ENCODE results near the gene PI4KB. TPM values are rescaled to one million over a fixed set of nuclear protein-coding genes. Genes with fewer than 3 reads are reported as not detected.

The PI4KB gene
- total and polyA plus RNA-seq, 2 of the 13 experiments (the other 11 are each of a cell fraction or from before 2014, with no cell fraction given): 19.5 to 29.3 TPM

DNA sequence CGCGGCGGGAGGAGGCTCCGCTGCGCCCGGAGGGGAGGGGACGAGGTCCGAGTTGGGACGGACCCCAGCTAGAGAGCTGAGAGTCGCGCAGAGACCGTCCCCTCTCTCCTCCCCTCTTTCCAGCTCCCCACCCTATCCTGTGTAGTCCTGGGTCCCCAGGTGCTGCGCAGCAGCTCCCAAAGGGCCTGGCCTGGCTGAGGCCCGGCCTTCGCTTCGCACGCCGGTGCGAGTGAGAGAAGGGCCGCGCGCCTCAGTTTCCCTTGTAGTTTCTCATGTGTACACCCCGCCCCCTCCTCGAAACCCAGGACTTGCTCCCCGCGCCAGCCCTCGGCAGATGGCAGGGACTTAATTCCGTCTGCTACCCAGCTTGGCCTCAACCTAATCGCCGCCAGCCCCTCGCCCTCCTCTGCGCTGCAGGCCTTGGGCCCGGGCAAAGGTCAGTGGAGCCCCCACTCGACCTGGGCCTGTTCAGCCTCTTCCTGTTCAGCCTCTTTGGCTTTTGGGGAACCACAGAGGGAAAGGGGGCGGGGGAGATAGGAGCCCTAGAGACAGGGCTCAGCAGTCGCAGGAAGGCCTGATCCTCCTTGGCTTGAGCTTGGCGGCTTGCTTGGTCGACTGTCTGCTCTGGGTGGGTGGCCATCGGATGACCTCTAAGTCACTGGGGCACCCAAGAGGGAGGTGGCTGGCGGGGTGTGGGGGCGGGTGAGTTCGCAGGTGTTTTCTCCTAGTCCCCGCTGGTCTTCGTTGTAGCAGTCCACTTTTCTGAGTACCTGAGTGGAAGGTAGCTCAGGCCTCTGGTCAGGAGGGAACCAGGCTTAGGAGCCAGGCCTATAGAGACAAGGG, 44.1 kb downstream of the PI4KB start (continued):
- TF ChIP-seq, protein P1, sequence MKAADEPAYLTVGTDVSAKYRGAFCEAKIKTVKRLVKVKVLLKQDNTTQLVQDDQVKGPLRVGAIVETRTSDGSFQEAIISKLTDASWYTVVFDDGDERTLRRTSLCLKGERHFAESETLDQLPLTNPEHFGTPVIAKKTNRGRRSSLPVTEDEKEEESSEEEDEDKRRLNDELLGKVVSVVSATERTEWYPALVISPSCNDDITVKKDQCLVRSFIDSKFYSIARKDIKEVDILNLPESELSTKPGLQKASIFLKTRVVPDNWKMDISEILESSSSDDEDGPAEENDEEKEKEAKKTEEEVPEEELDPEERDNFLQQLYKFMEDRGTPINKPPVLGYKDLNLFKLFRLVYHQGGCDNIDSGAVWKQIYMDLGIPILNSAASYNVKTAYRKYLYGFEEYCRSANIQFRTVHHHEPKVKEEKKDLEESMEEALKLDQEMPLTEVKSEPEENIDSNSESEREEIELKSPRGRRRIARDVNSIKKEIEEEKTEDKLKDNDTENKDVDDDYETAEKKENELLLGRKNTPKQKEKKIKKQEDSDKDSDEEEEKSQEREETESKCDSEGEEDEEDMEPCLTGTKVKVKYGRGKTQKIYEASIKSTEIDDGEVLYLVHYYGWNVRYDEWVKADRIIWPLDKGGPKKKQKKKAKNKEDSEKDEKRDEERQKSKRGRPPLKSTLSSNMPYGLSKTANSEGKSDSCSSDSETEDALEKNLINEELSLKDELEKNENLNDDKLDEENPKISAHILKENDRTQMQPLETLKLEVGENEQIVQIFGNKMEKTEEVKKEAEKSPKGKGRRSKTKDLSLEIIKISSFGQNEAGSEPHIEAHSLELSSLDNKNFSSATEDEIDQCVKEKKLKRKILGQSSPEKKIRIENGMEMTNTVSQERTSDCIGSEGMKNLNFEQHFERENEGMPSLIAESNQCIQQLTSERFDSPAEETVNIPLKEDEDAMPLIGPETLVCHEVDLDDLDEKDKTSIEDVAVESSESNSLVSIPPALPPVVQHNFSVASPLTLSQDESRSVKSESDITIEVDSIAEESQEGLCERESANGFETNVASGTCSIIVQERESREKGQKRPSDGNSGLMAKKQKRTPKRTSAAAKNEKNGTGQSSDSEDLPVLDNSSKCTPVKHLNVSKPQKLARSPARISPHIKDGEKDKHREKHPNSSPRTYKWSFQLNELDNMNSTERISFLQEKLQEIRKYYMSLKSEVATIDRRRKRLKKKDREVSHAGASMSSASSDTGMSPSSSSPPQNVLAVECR (CRISPR knock-in tag; IDR thresholded peaks at IDR 0.05; ENCODE audit: borderline replicate concordance): no peak
- TF ChIP-seq, protein P2, sequence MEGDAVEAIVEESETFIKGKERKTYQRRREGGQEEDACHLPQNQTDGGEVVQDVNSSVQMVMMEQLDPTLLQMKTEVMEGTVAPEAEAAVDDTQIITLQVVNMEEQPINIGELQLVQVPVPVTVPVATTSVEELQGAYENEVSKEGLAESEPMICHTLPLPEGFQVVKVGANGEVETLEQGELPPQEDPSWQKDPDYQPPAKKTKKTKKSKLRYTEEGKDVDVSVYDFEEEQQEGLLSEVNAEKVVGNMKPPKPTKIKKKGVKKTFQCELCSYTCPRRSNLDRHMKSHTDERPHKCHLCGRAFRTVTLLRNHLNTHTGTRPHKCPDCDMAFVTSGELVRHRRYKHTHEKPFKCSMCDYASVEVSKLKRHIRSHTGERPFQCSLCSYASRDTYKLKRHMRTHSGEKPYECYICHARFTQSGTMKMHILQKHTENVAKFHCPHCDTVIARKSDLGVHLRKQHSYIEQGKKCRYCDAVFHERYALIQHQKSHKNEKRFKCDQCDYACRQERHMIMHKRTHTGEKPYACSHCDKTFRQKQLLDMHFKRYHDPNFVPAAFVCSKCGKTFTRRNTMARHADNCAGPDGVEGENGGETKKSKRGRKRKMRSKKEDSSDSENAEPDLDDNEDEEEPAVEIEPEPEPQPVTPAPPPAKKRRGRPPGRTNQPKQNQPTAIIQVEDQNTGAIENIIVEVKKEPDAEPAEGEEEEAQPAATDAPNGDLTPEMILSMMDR (CRISPR knock-in tag; IDR thresholded peaks at IDR 0.05): peak; percentile 17; the same call in 1 of the 2 replicates
- TF ChIP-seq, protein P3, sequence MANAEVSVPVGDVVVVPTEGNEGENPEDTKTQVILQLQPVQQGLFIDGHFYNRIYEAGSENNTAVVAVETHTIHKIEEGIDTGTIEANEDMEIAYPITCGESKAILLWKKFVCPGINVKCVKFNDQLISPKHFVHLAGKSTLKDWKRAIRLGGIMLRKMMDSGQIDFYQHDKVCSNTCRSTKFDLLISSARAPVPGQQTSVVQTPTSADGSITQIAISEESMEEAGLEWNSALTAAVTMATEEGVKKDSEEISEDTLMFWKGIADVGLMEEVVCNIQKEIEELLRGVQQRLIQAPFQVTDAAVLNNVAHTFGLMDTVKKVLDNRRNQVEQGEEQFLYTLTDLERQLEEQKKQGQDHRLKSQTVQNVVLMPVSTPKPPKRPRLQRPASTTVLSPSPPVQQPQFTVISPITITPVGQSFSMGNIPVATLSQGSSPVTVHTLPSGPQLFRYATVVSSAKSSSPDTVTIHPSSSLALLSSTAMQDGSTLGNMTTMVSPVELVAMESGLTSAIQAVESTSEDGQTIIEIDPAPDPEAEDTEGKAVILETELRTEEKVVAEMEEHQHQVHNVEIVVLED (CRISPR knock-in tag; IDR thresholded peaks at IDR 0.05; ENCODE audit: borderline replicate concordance): no peak
- TF ChIP-seq FOXC1 (CRISPR knock-in tag; IDR thresholded peaks at IDR 0.05; ENCODE audit: borderline replicate concordance): no peak
- no peak for TF ChIP-seq ZNF44 (CRISPR knock-in tag; IDR thresholded peaks at IDR 0.05)
- no peak for TF ChIP-seq ZNF317 (CRISPR knock-in tag; IDR thresholded peaks at IDR 0.05)
- TF ChIP-seq, protein P4, sequence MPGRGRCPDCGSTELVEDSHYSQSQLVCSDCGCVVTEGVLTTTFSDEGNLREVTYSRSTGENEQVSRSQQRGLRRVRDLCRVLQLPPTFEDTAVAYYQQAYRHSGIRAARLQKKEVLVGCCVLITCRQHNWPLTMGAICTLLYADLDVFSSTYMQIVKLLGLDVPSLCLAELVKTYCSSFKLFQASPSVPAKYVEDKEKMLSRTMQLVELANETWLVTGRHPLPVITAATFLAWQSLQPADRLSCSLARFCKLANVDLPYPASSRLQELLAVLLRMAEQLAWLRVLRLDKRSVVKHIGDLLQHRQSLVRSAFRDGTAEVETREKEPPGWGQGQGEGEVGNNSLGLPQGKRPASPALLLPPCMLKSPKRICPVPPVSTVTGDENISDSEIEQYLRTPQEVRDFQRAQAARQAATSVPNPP (CRISPR knock-in tag; IDR thresholded peaks at IDR 0.05): peak; percentile 31; the same call in 1 of the 2 replicates
- TF ChIP-seq ZNF607 (CRISPR knock-in tag; IDR thresholded peaks at IDR 0.05; ENCODE audit: borderline replicate concordance): 0 out of 2 replicates have a peak, but pooled peaks have one; percentile 75
- TF ChIP-seq, protein P5, sequence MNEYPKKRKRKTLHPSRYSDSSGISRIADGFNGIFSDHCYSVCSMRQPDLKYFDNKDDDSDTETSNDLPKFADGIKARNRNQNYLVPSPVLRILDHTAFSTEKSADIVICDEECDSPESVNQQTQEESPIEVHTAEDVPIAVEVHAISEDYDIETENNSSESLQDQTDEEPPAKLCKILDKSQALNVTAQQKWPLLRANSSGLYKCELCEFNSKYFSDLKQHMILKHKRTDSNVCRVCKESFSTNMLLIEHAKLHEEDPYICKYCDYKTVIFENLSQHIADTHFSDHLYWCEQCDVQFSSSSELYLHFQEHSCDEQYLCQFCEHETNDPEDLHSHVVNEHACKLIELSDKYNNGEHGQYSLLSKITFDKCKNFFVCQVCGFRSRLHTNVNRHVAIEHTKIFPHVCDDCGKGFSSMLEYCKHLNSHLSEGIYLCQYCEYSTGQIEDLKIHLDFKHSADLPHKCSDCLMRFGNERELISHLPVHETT (CRISPR knock-in tag; conservative IDR thresholded peaks at IDR 0.05): no peak
- TF ChIP-seq ZSCAN22 (CRISPR knock-in tag; IDR thresholded peaks at IDR 0.05): no peak
- TF ChIP-seq RFX5 (IDR thresholded peaks at IDR 0.05; ENCODE audit: low read depth, low read length): no peak
- TF ChIP-seq, protein P6, sequence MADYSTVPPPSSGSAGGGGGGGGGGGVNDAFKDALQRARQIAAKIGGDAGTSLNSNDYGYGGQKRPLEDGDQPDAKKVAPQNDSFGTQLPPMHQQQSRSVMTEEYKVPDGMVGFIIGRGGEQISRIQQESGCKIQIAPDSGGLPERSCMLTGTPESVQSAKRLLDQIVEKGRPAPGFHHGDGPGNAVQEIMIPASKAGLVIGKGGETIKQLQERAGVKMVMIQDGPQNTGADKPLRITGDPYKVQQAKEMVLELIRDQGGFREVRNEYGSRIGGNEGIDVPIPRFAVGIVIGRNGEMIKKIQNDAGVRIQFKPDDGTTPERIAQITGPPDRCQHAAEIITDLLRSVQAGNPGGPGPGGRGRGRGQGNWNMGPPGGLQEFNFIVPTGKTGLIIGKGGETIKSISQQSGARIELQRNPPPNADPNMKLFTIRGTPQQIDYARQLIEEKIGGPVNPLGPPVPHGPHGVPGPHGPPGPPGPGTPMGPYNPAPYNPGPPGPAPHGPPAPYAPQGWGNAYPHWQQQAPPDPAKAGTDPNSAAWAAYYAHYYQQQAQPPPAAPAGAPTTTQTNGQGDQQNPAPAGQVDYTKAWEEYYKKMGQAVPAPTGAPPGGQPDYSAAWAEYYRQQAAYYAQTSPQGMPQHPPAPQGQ (CRISPR knock-in tag; IDR thresholded peaks at IDR 0.05; ENCODE audit: borderline replicate concordance): no peak

Data from HepG2 (cell line).